HFFc6 (cell line): ENCODE data around the gene BMP10. TPM values are rescaled to one million over a fixed set of nuclear protein-coding genes. Genes with fewer than 3 reads are reported as not detected.

ENCODE experiments used
- DNase-seq: peaks from one replicate; pipeline ENCODE4 v3.0.0-alpha.2; 2018
- H3K27ac Mint-ChIP-seq: 2 replicates; pipeline ENCODE4 v1.8.0; 2020; ENCODE audit warnings: mild to moderate bottlenecking, mixed read lengths
- H3K27me3 Mint-ChIP-seq: 2 replicates; pipeline ENCODE4 v1.8.0; 2021; ENCODE audit warnings: mild to moderate bottlenecking, moderate library complexity, mixed read lengths; ENCODE audit not compliant: insufficient read depth
- H3K36me3 Mint-ChIP-seq: 2 replicates; pipeline ENCODE4 v1.8.0; 2021; ENCODE audit warnings: low read depth, mixed read lengths
- H3K4me1 Mint-ChIP-seq: 2 replicates; pipeline ENCODE4 v1.8.0; 2020; ENCODE audit warnings: low read depth, mixed read lengths
- H3K4me3 Mint-ChIP-seq: 2 replicates; pipeline ENCODE4 v1.8.0; 2020; ENCODE audit warnings: mild to moderate bottlenecking, moderate library complexity, mixed read lengths
- H3K9me3 Mint-ChIP-seq: 2 replicates; pipeline ENCODE4 v1.8.0; 2020; ENCODE audit warnings: mild to moderate bottlenecking, mixed read lengths
- CTCF ChIP-seq: fragments of 200-600 bp; sonication (generic); IDR thresholded peaks from 2 replicates; pipeline ENCODE4 v1.5.0; 2021; ENCODE audit warnings: antibody characterized with exemption, mild to moderate bottlenecking
- total RNA-seq, 6 experiments: library from RNA; stranded (reverse); fragmentation: NEBNext Ultra II Directional; extraction: Animal tissue kit (Norgen Biotek cat#: 25700); gene quantifications; 2 replicates in 1 of 6; 3 replicates in 5 of 6; pipeline ENCODE4 v1.2.3, GENCODE V29; 2021

Gene BMP10
- total RNA-seq, 6 experiments from 2014 or later, result not detected

- Mint-ChIP-seq H3K27ac (no peak overlapping the region), H3K36me3 (no peaks in the 10 kb centered on the region), H3K4me3 (no peak overlapping the region), H3K9me3 (no peaks in the 10 kb centered on the region), H3K4me1 (no peaks in the 10 kb centered on the region), H3K27me3 (peaks cover 23% of the 10 kb centered on the region)
- TF ChIP-seq CTCF, result no peak
- DNase-seq, result no peak
Observed at GRCh38 chr2:68889021-68889420, 17.8 kb upstream of the BMP10 start.

- Mint-ChIP-seq H3K4me1 (no peaks in the 10 kb centered on the region), H3K9me3 (no peaks in the 10 kb centered on the region), H3K27me3 (peaks cover 21% of the 10 kb centered on the region), H3K27ac (no peak overlapping the region), H3K4me3 (no peak overlapping the region), H3K36me3 (no peaks in the 10 kb centered on the region)
- DNase-seq, result no peak
- TF ChIP-seq CTCF, result no peak
Observed at GRCh38 chr2:68888038-68888704, 17.0 kb upstream of the BMP10 start.

- no peak for TF ChIP-seq CTCF
- Mint-ChIP-seq H3K27ac (no peak overlapping the region), H3K27me3 (peaks cover 21% of the 10 kb centered on the region), H3K9me3 (no peaks in the 10 kb centered on the region; the same call in 1 of the 2 replicates), H3K36me3 (no peaks in the 10 kb centered on the region), H3K4me3 (no peak overlapping the region), H3K4me1 (no peaks in the 10 kb centered on the region)
- no peak for DNase-seq
Observed at GRCh38 chr2:68885811-68886075, 14.5 kb upstream of the BMP10 start.

- Mint-ChIP-seq H3K4me1 (no peaks in the 10 kb centered on the region), H3K4me3 (no peak overlapping the region), H3K27me3 (peaks cover 25% of the 10 kb centered on the region), H3K9me3 (no peaks in the 10 kb centered on the region; the same call in 1 of the 2 replicates), H3K36me3 (no peaks in the 10 kb centered on the region), H3K27ac (no peak overlapping the region)
- no peak for DNase-seq
- TF ChIP-seq CTCF, result no peak
Observed at GRCh38 chr2:68885074-68885810, 14.0 kb upstream of the BMP10 start.

GRCh38 chr2:68880213-68880612 lies 9.0 kb upstream of the BMP10 start:
- Mint-ChIP-seq H3K27ac (no peak overlapping the region), H3K9me3 (no peaks in the 10 kb centered on the region; the same call in 1 of the 2 replicates), H3K4me1 (peaks cover 21% of the 10 kb centered on the region; the same call in 1 of the 2 replicates), H3K4me3 (no peak overlapping the region), H3K36me3 (no peaks in the 10 kb centered on the region), H3K27me3 (peaks cover 21% of the 10 kb centered on the region)
- no peak for TF ChIP-seq CTCF
- no peak for DNase-seq
